ENCODE results near the gene MMP2. TPM values are rescaled to one million over a fixed set of nuclear protein-coding genes. Genes with fewer than 3 reads are reported as not detected.

The MMP2 gene
- total and polyA plus RNA-seq, 2 of the 8 experiments (the other 6 are each of a cell fraction or from before 2014, with no cell fraction given) = 33.6 to 58.2 TPM

- no peak for TF ChIP-seq BRCA1 (IDR thresholded peaks at IDR 0.05; ENCODE audit: low read depth, low read length)
These were observed 60.1 kb downstream of the MMP2 start (continued) for GRCh38 chr16:55539049-55539448.
